Stomach (tissue), 4 donors: Measurements from ENCODE around the gene DPPA5.

Source experiments
- CTCF ChIP-seq, 7 experiments: fragments of 450-650 bp in 4 of 7; fragments of 200-600 bp in 3 of 7; sonication (generic) in 3 of 7; IDR thresholded peaks; one replicate each; pipeline ENCODE4 v1.5.1; 2016 to 2019; ENCODE audit warnings: antibody characterized with exemption in 7 of 7, control low read depth in 2 of 7, mild to moderate bottlenecking in 1 of 7
- POLR2AphosphoS5 ChIP-seq, 3 donors: sonication (generic); formaldehyde crosslinking; IDR thresholded peaks; one replicate each; pipeline ENCODE4 v1.6.1; 2016; ENCODE audit warnings: antibody characterized with exemption in 3 of 3

- TF ChIP-seq CTCF (IDR thresholded peaks at IDR 0.05) (no peak), POLR2AphosphoS5 (IDR thresholded peaks at IDR 0.05) (no peak)
Measured at GRCh38 chr6:73340048-73340447, 14.0 kb downstream of the DPPA5 start.
